ENCODE measurements around the gene PECR. TPM values are rescaled to one million over a fixed set of nuclear protein-coding genes. Genes with fewer than 3 reads are reported as not detected.

The PECR gene
- total RNA-seq, 1 experiment from 2014 or later: 26.0 TPM

DNA sequence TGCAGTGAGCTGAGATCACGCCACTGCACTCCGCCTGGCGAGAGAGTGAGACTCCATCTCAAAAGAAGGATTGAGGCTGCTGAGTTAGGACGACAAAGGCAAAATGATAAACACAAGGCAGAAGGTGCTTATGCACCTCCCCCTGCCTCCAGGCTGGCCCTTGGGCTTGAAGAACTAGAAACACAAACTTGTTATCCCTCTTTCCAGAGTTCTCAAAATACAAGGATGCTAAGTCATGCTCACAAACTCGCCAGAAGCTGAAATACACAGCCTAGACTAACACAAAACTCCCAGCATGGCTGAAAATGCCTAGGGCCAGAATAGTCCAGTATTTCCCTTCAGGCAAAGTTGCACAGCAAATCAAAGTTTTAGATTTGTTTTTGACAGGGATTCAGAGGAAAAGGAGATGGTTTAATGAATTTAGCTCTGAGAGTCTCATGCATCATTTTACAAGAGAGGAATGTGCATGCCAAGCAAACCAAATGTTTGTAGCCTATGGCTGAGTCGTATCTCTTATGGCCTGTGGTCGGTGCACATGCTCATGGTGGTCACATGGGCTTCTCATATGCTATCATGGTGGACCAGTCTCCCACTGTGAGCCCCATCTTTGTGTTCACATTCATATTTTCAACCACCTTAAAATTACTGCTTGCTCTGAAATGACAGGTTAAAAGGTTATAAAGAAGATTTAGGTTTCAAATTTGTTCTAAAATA, 52.0 kb downstream of the PECR start:
- no peak overlapping the region for H3K4me3 ChIP-seq (ENCODE audit: low read length)
- H3K9me2 ChIP-seq (replicated peaks; ENCODE audit: low read length): no peaks in the 10 kb centered on the region
- H3K79me2 ChIP-seq (ENCODE audit: low read length): no peaks in the 10 kb centered on the region
- TF ChIP-seq EZH2 (IDR thresholded peaks at IDR 0.05; ENCODE audit: low read length, unreplicated experiment): no peak
- TF ChIP-seq, protein P1, sequence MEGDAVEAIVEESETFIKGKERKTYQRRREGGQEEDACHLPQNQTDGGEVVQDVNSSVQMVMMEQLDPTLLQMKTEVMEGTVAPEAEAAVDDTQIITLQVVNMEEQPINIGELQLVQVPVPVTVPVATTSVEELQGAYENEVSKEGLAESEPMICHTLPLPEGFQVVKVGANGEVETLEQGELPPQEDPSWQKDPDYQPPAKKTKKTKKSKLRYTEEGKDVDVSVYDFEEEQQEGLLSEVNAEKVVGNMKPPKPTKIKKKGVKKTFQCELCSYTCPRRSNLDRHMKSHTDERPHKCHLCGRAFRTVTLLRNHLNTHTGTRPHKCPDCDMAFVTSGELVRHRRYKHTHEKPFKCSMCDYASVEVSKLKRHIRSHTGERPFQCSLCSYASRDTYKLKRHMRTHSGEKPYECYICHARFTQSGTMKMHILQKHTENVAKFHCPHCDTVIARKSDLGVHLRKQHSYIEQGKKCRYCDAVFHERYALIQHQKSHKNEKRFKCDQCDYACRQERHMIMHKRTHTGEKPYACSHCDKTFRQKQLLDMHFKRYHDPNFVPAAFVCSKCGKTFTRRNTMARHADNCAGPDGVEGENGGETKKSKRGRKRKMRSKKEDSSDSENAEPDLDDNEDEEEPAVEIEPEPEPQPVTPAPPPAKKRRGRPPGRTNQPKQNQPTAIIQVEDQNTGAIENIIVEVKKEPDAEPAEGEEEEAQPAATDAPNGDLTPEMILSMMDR (conservative IDR thresholded peaks at IDR 0.05; ENCODE audit: low read depth, low read length): no peak
- ChIA-PET CTCF (no interaction called here), POLR2A (ENCODE audit: unreplicated experiment) (no interaction called here)
- no peak overlapping the region for H3K9ac ChIP-seq (ENCODE audit: low read length)
- no peak overlapping the region for H3K4me2 ChIP-seq (ENCODE audit: low read length)
- DNase-seq (peak; percentile 43), ATAC-seq (no peak)
- intact Hi-C loops (cut with micrococcal nuclease): loop anchor here (5.0 kb wide), 1 partner anchor 38 kb away; no protein-coding TSS in a partner anchor
- no peak overlapping the region for H3K27ac ChIP-seq (ENCODE audit: low read length)
- no peaks in the 10 kb centered on the region for H3F3A ChIP-seq (ENCODE audit: low read length, unreplicated experiment)
- no peaks in the 10 kb centered on the region for H3K9me3 ChIP-seq (ENCODE audit: low read length)
- no peaks in the 10 kb centered on the region for H3K36me3 ChIP-seq (ENCODE audit: low read depth, low read length)
- peaks cover 13% of the 10 kb centered on the region for H3K4me1 ChIP-seq (ENCODE audit: insufficient read depth, low read length)
- H2AFZ ChIP-seq (ENCODE audit: low read length): no peak overlapping the region
- H3K27me3 ChIP-seq (ENCODE audit: low read length): no peaks in the 10 kb centered on the region
- no peaks in the 10 kb centered on the region for H4K20me1 ChIP-seq (ENCODE audit: low read length)
- no TSS peak for BruUV-seq (replicated peaks)

DNA sequence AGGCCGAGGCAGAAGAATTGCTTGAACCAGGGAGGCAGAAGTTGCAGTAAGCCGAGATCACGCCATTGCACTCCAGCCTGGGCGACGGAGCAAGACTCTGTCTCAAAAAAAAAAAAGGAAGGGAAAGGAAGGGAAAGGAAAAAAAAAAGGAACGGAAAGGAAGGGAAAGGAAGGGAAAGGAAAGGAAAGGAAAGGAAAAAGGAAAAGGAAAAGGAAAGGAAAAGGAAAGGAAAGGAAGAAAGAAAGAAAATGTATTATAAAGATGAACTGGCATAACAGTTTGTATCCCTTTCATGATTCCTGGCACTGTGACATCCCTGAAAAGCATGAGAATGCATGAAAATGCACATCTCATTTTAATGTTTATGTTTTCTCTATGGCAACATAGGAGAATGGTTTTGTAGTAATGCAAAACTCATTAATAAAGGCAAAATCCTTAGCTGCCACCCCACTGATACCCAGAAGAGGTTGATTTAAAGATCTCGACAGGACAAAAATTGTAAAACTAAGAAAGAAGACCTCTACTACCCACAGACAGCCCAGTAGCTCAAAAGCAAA, 56.8 kb downstream of the PECR start:
- CTCF ChIA-PET: interaction anchor here (0.5 to 1.2 kb wide), 2 partner anchors 52 to 75 kb away, joined by 4 to 5 read pairs; no protein-coding TSS in a partner anchor
- intact Hi-C loops (cut with micrococcal nuclease): no loop called here
- no peaks in the 10 kb centered on the region for H3K79me2 ChIP-seq (ENCODE audit: low read length)

More for the DNA sequence above, 56.8 kb downstream of the PECR start:
- DNase-seq (no peak), ATAC-seq (no peak)
- no peaks in the 10 kb centered on the region for H3K9me3 ChIP-seq (ENCODE audit: low read length)
- no peaks in the 10 kb centered on the region for H3K4me1 ChIP-seq (ENCODE audit: insufficient read depth, low read length)
- no peaks in the 10 kb centered on the region for H4K20me1 ChIP-seq (ENCODE audit: low read length)
- no peaks in the 10 kb centered on the region for H3K9me2 ChIP-seq (replicated peaks; ENCODE audit: low read length)
- no peak overlapping the region for H3K9ac ChIP-seq (ENCODE audit: low read length)
- no peaks in the 10 kb centered on the region for H3K36me3 ChIP-seq (ENCODE audit: low read depth, low read length)
- H3K4me3 ChIP-seq (ENCODE audit: low read length): no peak overlapping the region
- TF ChIP-seq, protein P1 (conservative IDR thresholded peaks at IDR 0.05; ENCODE audit: low read depth, low read length): no peak
- no peak for TF ChIP-seq EZH2 (IDR thresholded peaks at IDR 0.05; ENCODE audit: low read length, unreplicated experiment)
- no peak for TF ChIP-seq EZH2phosphoT487 (IDR thresholded peaks at IDR 0.05; ENCODE audit: borderline replicate concordance, low read length)
- no peak overlapping the region for H3K27ac ChIP-seq (ENCODE audit: low read length)
- BruUV-seq (replicated peaks): no TSS peak
- no peaks in the 10 kb centered on the region for H3K27me3 ChIP-seq (ENCODE audit: low read length)
- no peaks in the 10 kb centered on the region for H3F3A ChIP-seq (ENCODE audit: low read length, unreplicated experiment)
- H2AFZ ChIP-seq (ENCODE audit: low read length): no peak overlapping the region
- H3K4me2 ChIP-seq (ENCODE audit: low read length): no peak overlapping the region
- POLR2A ChIA-PET (ENCODE audit: unreplicated experiment): no interaction called here
